ENCODE results near the gene ERICH6.

Gene ERICH6

GRCh38 chr3:150703756-150704344 lies at the start of gene ERICH6:
Gene ERICH6 (minus strand): TSS chr3:150703920. CDS start chr3:150703898, 22 bp downstream.
- Histone ChIP-seq H3K9me3 (ENCODE audit: control insufficient read depth in 1 of 2, low read length in 2 of 2) (no peaks in the 10 kb centered on the region), H3K27ac (ENCODE audit: low read length) (peak within 1 kb of the TSS; percentile 86), H3K4me1 (ENCODE audit: control insufficient read depth in 1 of 2, insufficient read depth in 2 of 2, low read length in 2 of 2) (peaks cover 0 to 5% of the 10 kb centered on the region in 2 donors), H3K27me3 (ENCODE audit: low read depth, low read length) (no peaks in the 10 kb centered on the region), H3K36me3 (ENCODE audit: control insufficient read depth in 1 of 2, insufficient read depth in 2 of 2, low read length in 2 of 2) (no peaks in the 10 kb centered on the region), H3K4me3 (ENCODE audit: low read depth in 1 of 2, low read length in 2 of 2) (peak within 1 kb of the TSS; percentile 66 to 85)

- Histone ChIP-seq H3K4me1 (ENCODE audit: control insufficient read depth in 1 of 2, insufficient read depth in 2 of 2, low read length in 2 of 2) (peaks cover 20% of the 10 kb centered on the region in 2 donors), H3K36me3 (ENCODE audit: control insufficient read depth in 1 of 2, insufficient read depth in 2 of 2, low read length in 2 of 2) (no peaks in the 10 kb centered on the region), H3K27ac (ENCODE audit: low read length) (no peak overlapping the region)
Observed at GRCh38 chr3:150751781-150752263, 48.1 kb upstream of the ERICH6 start.

GRCh38 chr3:150749255-150749654 lies 45.5 kb upstream of the ERICH6 start:
- no peak overlapping the region for H3K27ac ChIP-seq (ENCODE audit: low read length)
- H3K4me3 ChIP-seq (ENCODE audit: low read depth in 1 of 2, low read length in 2 of 2): no peak overlapping the region
- H3K9me3 ChIP-seq (ENCODE audit: control insufficient read depth in 1 of 2, low read length in 2 of 2): no peaks in the 10 kb centered on the region
- no peaks in the 10 kb centered on the region for H3K36me3 ChIP-seq (ENCODE audit: control insufficient read depth in 1 of 2, insufficient read depth in 2 of 2, low read length in 2 of 2)
- H3K27me3 ChIP-seq (ENCODE audit: low read depth, low read length): no peaks in the 10 kb centered on the region
- peaks cover 17 to 32% of the 10 kb centered on the region in 2 donors for H3K4me1 ChIP-seq (ENCODE audit: control insufficient read depth in 1 of 2, insufficient read depth in 2 of 2, low read length in 2 of 2)

More at GRCh38 chr3:150751781-150752263, 48.1 kb upstream of the ERICH6 start:
- no peaks in the 10 kb centered on the region for H3K27me3 ChIP-seq (ENCODE audit: low read depth, low read length)
- H3K4me3 ChIP-seq (ENCODE audit: low read depth in 1 of 2, low read length in 2 of 2): no peak overlapping the region
- H3K9me3 ChIP-seq (ENCODE audit: control insufficient read depth in 1 of 2, low read length in 2 of 2): no peaks in the 10 kb centered on the region

GRCh38 chr3:150748684-150749047 lies 44.9 kb upstream of the ERICH6 start:
- no peaks in the 10 kb centered on the region for H3K9me3 ChIP-seq (ENCODE audit: control insufficient read depth in 1 of 2, low read length in 2 of 2)

GRCh38 chr3:150747886-150748683 lies 44.4 kb upstream of the ERICH6 start:
- Histone ChIP-seq H3K9me3 (ENCODE audit: control insufficient read depth in 1 of 2, low read length in 2 of 2) (no peaks in the 10 kb centered on the region), H3K27me3 (ENCODE audit: low read depth, low read length) (no peaks in the 10 kb centered on the region), H3K36me3 (ENCODE audit: control insufficient read depth in 1 of 2, insufficient read depth in 2 of 2, low read length in 2 of 2) (no peaks in the 10 kb centered on the region), H3K4me1 (ENCODE audit: control insufficient read depth in 1 of 2, insufficient read depth in 2 of 2, low read length in 2 of 2) (peaks cover 21 to 32% of the 10 kb centered on the region in 2 donors), H3K27ac (ENCODE audit: low read length) (no peak overlapping the region), H3K4me3 (ENCODE audit: low read depth in 1 of 2, low read length in 2 of 2) (no peak overlapping the region)

More at GRCh38 chr3:150748684-150749047, 44.9 kb upstream of the ERICH6 start:
- Histone ChIP-seq H3K27ac (ENCODE audit: low read length) (no peak overlapping the region), H3K27me3 (ENCODE audit: low read depth, low read length) (no peaks in the 10 kb centered on the region), H3K4me3 (ENCODE audit: low read depth in 1 of 2, low read length in 2 of 2) (no peak overlapping the region), H3K4me1 (ENCODE audit: control insufficient read depth in 1 of 2, insufficient read depth in 2 of 2, low read length in 2 of 2) (peaks cover 21 to 32% of the 10 kb centered on the region in 2 donors), H3K36me3 (ENCODE audit: control insufficient read depth in 1 of 2, insufficient read depth in 2 of 2, low read length in 2 of 2) (no peaks in the 10 kb centered on the region)

- Histone ChIP-seq H3K27me3 (ENCODE audit: low read depth, low read length) (no peaks in the 10 kb centered on the region), H3K4me3 (ENCODE audit: low read depth in 1 of 2, low read length in 2 of 2) (no peak overlapping the region), H3K4me1 (ENCODE audit: control insufficient read depth in 1 of 2, insufficient read depth in 2 of 2, low read length in 2 of 2) (peaks cover 21 to 28% of the 10 kb centered on the region in 2 donors), H3K9me3 (ENCODE audit: control insufficient read depth in 1 of 2, low read length in 2 of 2) (no peaks in the 10 kb centered on the region), H3K36me3 (ENCODE audit: control insufficient read depth in 1 of 2, insufficient read depth in 2 of 2, low read length in 2 of 2) (peaks cover 4% of the 10 kb centered on the region in 2 donors), H3K27ac (ENCODE audit: low read length) (peak overlapping the region; percentile 11)
Observed at GRCh38 chr3:150746791-150747590, 43.3 kb upstream of the ERICH6 start.

- Histone ChIP-seq H3K27ac (ENCODE audit: low read length) (no peak overlapping the region), H3K4me3 (ENCODE audit: low read depth in 1 of 2, low read length in 2 of 2) (no peak overlapping the region), H3K27me3 (ENCODE audit: low read depth, low read length) (no peaks in the 10 kb centered on the region), H3K36me3 (ENCODE audit: control insufficient read depth in 1 of 2, insufficient read depth in 2 of 2, low read length in 2 of 2) (peaks cover 10 to 16% of the 10 kb centered on the region in 2 donors), H3K4me1 (ENCODE audit: control insufficient read depth in 1 of 2, insufficient read depth in 2 of 2, low read length in 2 of 2) (peaks cover 21 to 26% of the 10 kb centered on the region in 2 donors), H3K9me3 (ENCODE audit: control insufficient read depth in 1 of 2, low read length in 2 of 2) (no peaks in the 10 kb centered on the region)
Observed at GRCh38 chr3:150745832-150746231, 42.1 kb upstream of the ERICH6 start.

- Histone ChIP-seq H3K27me3 (ENCODE audit: low read depth, low read length) (no peaks in the 10 kb centered on the region), H3K27ac (ENCODE audit: low read length) (no peak overlapping the region), H3K9me3 (ENCODE audit: control insufficient read depth in 1 of 2, low read length in 2 of 2) (no peaks in the 10 kb centered on the region), H3K4me1 (ENCODE audit: control insufficient read depth in 1 of 2, insufficient read depth in 2 of 2, low read length in 2 of 2) (peaks cover 21 to 26% of the 10 kb centered on the region in 2 donors), H3K36me3 (ENCODE audit: control insufficient read depth in 1 of 2, insufficient read depth in 2 of 2, low read length in 2 of 2) (peaks cover 12 to 17% of the 10 kb centered on the region in 2 donors), H3K4me3 (ENCODE audit: low read depth in 1 of 2, low read length in 2 of 2) (no peak overlapping the region)
Observed at GRCh38 chr3:150744919-150745211, 41.1 kb upstream of the ERICH6 start.

GRCh38 chr3:150744041-150744918 lies 40.6 kb upstream of the ERICH6 start:
- Histone ChIP-seq H3K4me1 (ENCODE audit: control insufficient read depth in 1 of 2, insufficient read depth in 2 of 2, low read length in 2 of 2) (peaks cover 21 to 26% of the 10 kb centered on the region in 2 donors), H3K4me3 (ENCODE audit: low read depth in 1 of 2, low read length in 2 of 2) (no peak overlapping the region), H3K9me3 (ENCODE audit: control insufficient read depth in 1 of 2, low read length in 2 of 2) (no peaks in the 10 kb centered on the region), H3K27me3 (ENCODE audit: low read depth, low read length) (no peaks in the 10 kb centered on the region), H3K36me3 (ENCODE audit: control insufficient read depth in 1 of 2, insufficient read depth in 2 of 2, low read length in 2 of 2) (peaks cover 12 to 17% of the 10 kb centered on the region in 2 donors), H3K27ac (ENCODE audit: low read length) (no peak overlapping the region)

- Histone ChIP-seq H3K4me3 (ENCODE audit: low read depth in 1 of 2, low read length in 2 of 2) (no peak overlapping the region), H3K4me1 (ENCODE audit: control insufficient read depth in 1 of 2, insufficient read depth in 2 of 2, low read length in 2 of 2) (peaks cover 17 to 26% of the 10 kb centered on the region in 2 donors), H3K27ac (ENCODE audit: low read length) (no peak overlapping the region), H3K36me3 (ENCODE audit: control insufficient read depth in 1 of 2, insufficient read depth in 2 of 2, low read length in 2 of 2) (peaks cover 12 to 17% of the 10 kb centered on the region in 2 donors), H3K9me3 (ENCODE audit: control insufficient read depth in 1 of 2, low read length in 2 of 2) (no peaks in the 10 kb centered on the region), H3K27me3 (ENCODE audit: low read depth, low read length) (no peaks in the 10 kb centered on the region)
Observed at GRCh38 chr3:150743508-150743907, 39.8 kb upstream of the ERICH6 start.
